HG02571 (cell line): ENCODE data around the gene RBM34.
A peak's percentile ranks its signal among the peaks of the same experiment; 100 is the strongest.
"Not testable (repeated sequence)": the region's sequence is repeated elsewhere in the genome, so short reads cannot be mapped to it uniquely, and the experiment has no call there.

Experiments
- ATAC-seq: cut with Tn5 transposase; IDR thresholded peaks from one replicate; pipeline ENCODE4 v1.9.1; 2021; ENCODE audit warnings: mild to moderate bottlenecking, moderate library complexity; ENCODE audit not compliant: unreplicated experiment

Gene RBM34

GRCh38 chr1:235160957-235161684, at the start of gene RBM34:
Gene RBM34, minus strand, starts transcription at chr1:235161250. Its CDS starts 24 bp downstream, at chr1:235161226.
- ATAC-seq, result peak; percentile 97

GRCh38 chr1:235207209-235207565, 46.1 kb upstream of the RBM34 start:
- no peak for ATAC-seq

GRCh38 chr1:235206533-235207208, 45.6 kb upstream of the RBM34 start:
- no peak for ATAC-seq

GRCh38 chr1:235205687-235206086, 44.6 kb upstream of the RBM34 start:
- no peak for ATAC-seq

GRCh38 chr1:235203428-235203827, 42.4 kb upstream of the RBM34 start:
- ATAC-seq, result no peak

GRCh38 chr1:235202447-235202846, 41.4 kb upstream of the RBM34 start:
- not testable (repeated sequence) for ATAC-seq

GRCh38 chr1:235199441-235199840, 38.4 kb upstream of the RBM34 start:
- no peak for ATAC-seq

- no peak for ATAC-seq
These were observed 29.4 kb upstream of the RBM34 start for GRCh38 chr1:235190431-235190830.

- ATAC-seq, result no peak
These were observed 26.3 kb upstream of the RBM34 start for GRCh38 chr1:235187316-235187715.

GRCh38 chr1:235181561-235182245, 20.7 kb upstream of the RBM34 start:
- ATAC-seq, result no peak

- ATAC-seq, result no peak
These were observed 19.9 kb upstream of the RBM34 start for GRCh38 chr1:235180916-235181460.

- no peak for ATAC-seq
These were observed 15.4 kb upstream of the RBM34 start for GRCh38 chr1:235176486-235176885.

- no peak for ATAC-seq
These were observed 8.9 kb upstream of the RBM34 start for GRCh38 chr1:235169986-235170385.

- no peak for ATAC-seq
These were observed 7.3 kb upstream of the RBM34 start for GRCh38 chr1:235168375-235168774.

GRCh38 chr1:235161685-235162327, 756 bp upstream of the RBM34 start:
- ATAC-seq, result no peak

GRCh38 chr1:235160383-235160956, 580 bp downstream of the RBM34 start:
- ATAC-seq, result no peak

GRCh38 chr1:235159930-235160329, 1.1 kb downstream of the RBM34 start:
- not testable (repeated sequence) for ATAC-seq

- not testable (repeated sequence) for ATAC-seq
These were observed 1.8 kb downstream of the RBM34 start for GRCh38 chr1:235159284-235159683.

GRCh38 chr1:235158680-235159079, 2.4 kb downstream of the RBM34 start:
- ATAC-seq, result no peak

- no peak for ATAC-seq
These were observed 3.9 kb downstream of the RBM34 start for GRCh38 chr1:235157150-235157549.

GRCh38 chr1:235156740-235157139, 4.3 kb downstream of the RBM34 start:
- ATAC-seq, result no peak
